ENCODE results near the gene AADACL2. TPM values are rescaled to one million over a fixed set of nuclear protein-coding genes. Genes with fewer than 3 reads are reported as not detected.

The AADACL2 gene
- total RNA-seq, result not detected in 3 replicates
- long read RNA-seq, result 0 reads

GRCh38 chr3:151733613-151734012 is at the start of gene AADACL2:
TSS of gene AADACL2 (plus strand) at chr3:151733927. CDS start at chr3:151734036, 109 bp downstream.
- no peaks in the 10 kb centered on the region for H3K4me1 Mint-ChIP-seq (ENCODE audit: low read depth)
- no peak for DNase-seq (ENCODE audit: low spot score)
- peaks cover 2% of the 10 kb centered on the region for H3K27me3 Mint-ChIP-seq (ENCODE audit: low read depth)
- H3K27ac Mint-ChIP-seq (ENCODE audit: unreplicated experiment), result no peak within 1 kb of the TSS
- H3K9me3 Mint-ChIP-seq (ENCODE audit: low read depth), result peaks cover 21% of the 10 kb centered on the region
- H3K4me3 Mint-ChIP-seq (ENCODE audit: unreplicated experiment), result no peak within 1 kb of the TSS
- no peak for TF ChIP-seq CTCF (IDR thresholded peaks at IDR 0.05)
- peaks cover 5% of the 10 kb centered on the region for H3K36me3 Mint-ChIP-seq (ENCODE audit: low read depth)

- H3K4me3 Mint-ChIP-seq (ENCODE audit: unreplicated experiment), result no peak overlapping the region
- no peak for DNase-seq (ENCODE audit: low spot score)
- no peaks in the 10 kb centered on the region for H3K36me3 Mint-ChIP-seq (ENCODE audit: low read depth)
- H3K9me3 Mint-ChIP-seq (ENCODE audit: low read depth), result peaks cover 18% of the 10 kb centered on the region
- H3K27me3 Mint-ChIP-seq (ENCODE audit: low read depth), result no peaks in the 10 kb centered on the region
- no peak for TF ChIP-seq CTCF (IDR thresholded peaks at IDR 0.05)
- no peaks in the 10 kb centered on the region for H3K4me1 Mint-ChIP-seq (ENCODE audit: low read depth)
- no peak overlapping the region for H3K27ac Mint-ChIP-seq (ENCODE audit: unreplicated experiment)
Observed at GRCh38 chr3:151684094-151684493, 49.6 kb upstream of the AADACL2 start.

GRCh38 chr3:151686257-151686656 is 47.5 kb upstream of the AADACL2 start:
- peaks cover 4% of the 10 kb centered on the region for H3K27me3 Mint-ChIP-seq (ENCODE audit: low read depth)
- TF ChIP-seq CTCF (IDR thresholded peaks at IDR 0.05), result no peak
- no peak for DNase-seq (ENCODE audit: low spot score)
- H3K4me1 Mint-ChIP-seq (ENCODE audit: low read depth), result no peaks in the 10 kb centered on the region
- H3K9me3 Mint-ChIP-seq (ENCODE audit: low read depth), result peaks cover 18% of the 10 kb centered on the region
- no peak overlapping the region for H3K27ac Mint-ChIP-seq (ENCODE audit: unreplicated experiment)
- H3K36me3 Mint-ChIP-seq (ENCODE audit: low read depth), result no peaks in the 10 kb centered on the region
- no peak overlapping the region for H3K4me3 Mint-ChIP-seq (ENCODE audit: unreplicated experiment)

- no peak for DNase-seq (ENCODE audit: low spot score)
- H3K27me3 Mint-ChIP-seq (ENCODE audit: low read depth), result peaks cover 5% of the 10 kb centered on the region
- no peak overlapping the region for H3K27ac Mint-ChIP-seq (ENCODE audit: unreplicated experiment)
- H3K9me3 Mint-ChIP-seq (ENCODE audit: low read depth), result peaks cover 12% of the 10 kb centered on the region
- no peak overlapping the region for H3K4me3 Mint-ChIP-seq (ENCODE audit: unreplicated experiment)
- no peak for TF ChIP-seq CTCF (IDR thresholded peaks at IDR 0.05)
- no peaks in the 10 kb centered on the region for H3K4me1 Mint-ChIP-seq (ENCODE audit: low read depth)
- no peaks in the 10 kb centered on the region for H3K36me3 Mint-ChIP-seq (ENCODE audit: low read depth)
Observed at GRCh38 chr3:151687076-151687475, 46.7 kb upstream of the AADACL2 start.

- H3K9me3 Mint-ChIP-seq (ENCODE audit: low read depth), result peaks cover 2% of the 10 kb centered on the region
- no peak for DNase-seq (ENCODE audit: low spot score)
- TF ChIP-seq CTCF (IDR thresholded peaks at IDR 0.05), result no peak
- H3K27ac Mint-ChIP-seq (ENCODE audit: unreplicated experiment), result no peak overlapping the region
- no peak overlapping the region for H3K4me3 Mint-ChIP-seq (ENCODE audit: unreplicated experiment)
- H3K36me3 Mint-ChIP-seq (ENCODE audit: low read depth), result no peaks in the 10 kb centered on the region
- H3K4me1 Mint-ChIP-seq (ENCODE audit: low read depth), result no peaks in the 10 kb centered on the region
- H3K27me3 Mint-ChIP-seq (ENCODE audit: low read depth), result peaks cover 5% of the 10 kb centered on the region
Observed at GRCh38 chr3:151688571-151688970, 45.2 kb upstream of the AADACL2 start.

All from chondrocyte (in vitro differentiated cells).